CD4-positive, alpha-beta T cell treated with Interleukin-10 for 1 hour (primary cell): ENCODE data around the gene DCX.
A peak's percentile ranks its signal among the peaks of the same experiment; 100 is the strongest.

Experiments
- DNase-seq: peaks from one replicate; pipeline ENCODE4 v3.0.0-alpha.2; 2020

DCX gene

DNA sequence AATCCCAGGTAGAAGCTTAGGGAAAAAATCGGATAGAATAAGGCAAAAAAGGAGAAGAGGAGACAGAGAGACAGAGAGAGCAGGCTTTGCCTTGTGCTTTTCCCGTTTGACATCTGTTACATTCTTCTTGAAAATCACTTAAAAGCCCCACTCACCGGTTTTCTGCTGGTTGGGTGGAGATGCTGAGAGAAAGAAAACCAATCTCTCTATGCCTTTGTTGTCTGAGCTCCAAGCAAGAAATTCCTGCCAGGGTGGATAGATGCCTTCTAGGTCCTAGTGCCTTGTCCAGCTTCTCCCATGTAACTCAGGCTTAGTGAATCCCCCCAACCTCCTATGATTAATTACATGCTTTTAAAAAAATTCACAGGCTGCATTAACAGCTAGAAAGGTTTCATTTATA lies at the start of gene DCX:
Gene DCX, minus strand, starts transcription at position 210 of the 400 bp plus-strand sequence. CDS start 1,794 bp downstream, outside the sequence.
- no peak for DNase-seq

GRCh38 chrX:111460607-111461006 lies 48.6 kb upstream of the DCX start:
- no peak for DNase-seq

GRCh38 chrX:111447298-111447697 lies 35.3 kb upstream of the DCX start:
- no peak for DNase-seq

DNA sequence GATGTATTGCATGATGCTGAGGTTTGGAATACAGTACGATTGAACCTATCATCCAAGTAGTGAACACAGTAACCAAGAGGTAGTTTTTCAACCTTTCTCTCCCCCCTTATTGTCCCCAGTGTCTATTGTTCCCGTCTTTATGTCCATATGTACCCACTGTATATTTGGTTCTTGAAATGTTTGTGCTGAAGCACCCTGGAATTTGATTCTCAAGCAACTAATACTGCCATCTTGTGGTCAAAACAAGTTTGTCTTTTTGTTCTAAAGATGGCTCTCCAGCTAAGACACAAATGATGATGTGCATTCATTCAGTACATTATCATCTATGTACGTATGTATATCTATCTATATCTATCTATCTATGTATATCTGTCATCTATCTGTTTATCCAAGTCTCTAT lies 33.5 kb upstream of the DCX start:
- peak; percentile 26 for DNase-seq

- no peak for DNase-seq
Observed at GRCh38 chrX:111444881-111445280, 32.9 kb upstream of the DCX start.

DNA sequence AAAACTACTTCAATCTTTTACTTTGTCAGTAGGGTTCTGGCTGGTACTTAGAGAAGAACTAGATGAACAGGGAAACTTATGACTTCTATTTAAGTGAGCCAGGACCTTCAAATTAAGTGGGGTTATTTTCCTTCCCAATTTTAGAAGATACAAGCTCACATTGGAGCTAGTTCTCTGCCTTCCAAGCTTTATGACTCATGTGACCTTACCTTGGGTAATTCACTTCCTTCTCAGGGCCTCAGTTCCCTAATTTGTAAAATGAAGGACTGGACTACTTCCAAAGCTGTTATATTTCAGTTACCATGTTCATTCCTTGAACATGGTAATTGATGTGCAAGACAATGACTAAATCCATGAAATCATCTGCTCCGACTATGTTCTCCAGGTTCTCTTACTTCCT lies 32.0 kb upstream of the DCX start:
- DNase-seq, result no peak

DNA sequence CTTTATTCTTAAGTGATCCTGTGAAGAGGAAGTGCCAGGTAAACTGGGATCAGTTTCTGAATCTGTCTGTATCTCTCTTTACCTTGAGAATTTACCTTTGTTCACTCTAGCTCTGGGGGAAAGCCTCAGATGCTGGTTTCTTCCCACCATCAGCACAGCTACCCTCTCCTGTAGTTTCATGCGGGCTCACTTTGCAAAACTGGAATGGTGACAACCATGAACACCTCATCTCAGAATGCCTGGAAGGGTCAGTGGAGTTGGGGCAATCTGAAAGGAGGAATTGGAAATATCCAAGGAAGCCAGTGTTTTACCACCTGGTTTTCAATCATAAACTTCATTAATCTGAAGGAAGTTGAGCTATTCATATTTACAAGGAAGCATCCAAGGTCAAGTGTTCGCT lies 30.8 kb upstream of the DCX start:
- DNase-seq, result no peak

DNA sequence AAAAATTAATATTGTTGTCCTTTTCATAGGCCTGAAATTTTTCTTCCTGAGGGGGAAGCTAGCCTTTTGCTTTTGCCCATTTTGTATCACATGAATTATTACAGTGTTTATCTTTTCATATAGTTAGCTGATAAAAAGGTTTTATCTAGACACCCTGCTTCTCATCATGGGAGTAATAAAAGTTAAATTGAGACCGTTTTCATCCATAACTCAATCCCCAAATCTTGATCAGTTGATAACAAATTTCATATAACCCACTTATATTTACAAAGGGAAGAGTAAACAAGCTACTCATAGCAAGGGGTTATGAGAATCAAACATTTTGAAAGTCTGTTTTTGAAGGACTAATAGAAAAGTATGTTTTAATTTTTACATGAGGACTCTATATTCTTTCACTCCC lies 23.5 kb upstream of the DCX start:
- no peak for DNase-seq

DNA sequence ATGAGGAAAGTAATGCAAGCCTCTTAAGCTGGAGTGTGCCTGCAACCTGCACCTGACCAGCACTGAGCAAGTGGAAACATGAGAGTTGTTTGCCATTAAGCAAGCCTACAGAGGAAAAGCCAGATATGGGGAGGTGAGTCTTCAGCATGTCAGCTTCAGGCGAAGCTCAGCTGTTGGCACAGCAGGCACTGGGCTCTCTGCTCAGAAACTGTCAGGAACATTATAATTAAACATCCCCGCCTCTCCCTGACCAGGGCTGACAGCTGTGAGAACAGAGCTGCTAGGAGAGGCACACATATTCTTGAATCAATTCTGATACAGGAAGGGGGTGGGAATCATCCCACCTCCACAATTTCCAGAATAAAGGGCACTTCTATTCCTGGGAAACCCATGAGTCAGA lies 19.0 kb upstream of the DCX start:
- no peak for DNase-seq

DNA sequence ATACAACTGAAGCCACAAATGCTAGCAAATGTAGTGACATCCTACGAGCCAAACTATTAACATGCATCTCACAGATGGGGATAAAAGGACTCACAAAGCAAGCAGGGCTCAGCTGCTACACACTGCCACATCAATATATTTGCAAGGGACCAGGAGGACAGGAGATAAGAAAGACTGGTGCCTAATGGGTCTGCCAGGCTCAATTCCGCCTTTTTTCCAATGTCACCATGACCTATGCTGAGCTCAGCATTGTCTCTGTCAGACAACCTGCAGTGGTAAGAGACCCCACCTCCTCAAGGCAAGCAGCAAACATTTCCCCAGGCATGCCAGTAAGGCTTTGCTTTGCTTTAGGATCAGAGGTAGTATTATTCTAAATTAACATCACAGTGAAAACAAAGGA lies 435 bp downstream of the DCX start:
- DNase-seq, result no peak

GRCh38 chrX:111410590-111411078 lies 1.4 kb downstream of the DCX start:
- DNase-seq, result no peak

- no peak for DNase-seq
Observed at GRCh38 chrX:111409326-111409725, 2.7 kb downstream of the DCX start.

DNA sequence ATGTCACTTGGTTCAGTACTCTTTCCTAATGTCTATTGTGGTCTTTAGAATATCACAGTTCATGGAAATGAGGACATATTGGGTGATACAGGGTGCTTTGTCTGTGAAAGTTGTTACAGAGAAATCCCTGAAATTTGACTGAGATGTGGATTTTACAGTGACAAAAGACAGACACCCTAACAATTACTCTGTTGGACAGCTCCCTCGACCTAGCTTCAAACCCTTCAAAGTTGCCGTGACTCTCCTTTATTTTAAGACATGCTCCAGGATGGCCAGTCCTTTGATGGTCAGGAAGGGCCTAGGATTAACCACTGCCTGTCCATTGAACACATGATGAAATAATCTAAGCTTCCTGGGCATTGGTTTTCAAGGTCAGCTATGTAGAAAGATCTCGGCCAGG lies 4.0 kb downstream of the DCX start:
- DNase-seq, result no peak

- DNase-seq, result no peak
Observed at GRCh38 chrX:111402344-111402743, 9.6 kb downstream of the DCX start.

DNA sequence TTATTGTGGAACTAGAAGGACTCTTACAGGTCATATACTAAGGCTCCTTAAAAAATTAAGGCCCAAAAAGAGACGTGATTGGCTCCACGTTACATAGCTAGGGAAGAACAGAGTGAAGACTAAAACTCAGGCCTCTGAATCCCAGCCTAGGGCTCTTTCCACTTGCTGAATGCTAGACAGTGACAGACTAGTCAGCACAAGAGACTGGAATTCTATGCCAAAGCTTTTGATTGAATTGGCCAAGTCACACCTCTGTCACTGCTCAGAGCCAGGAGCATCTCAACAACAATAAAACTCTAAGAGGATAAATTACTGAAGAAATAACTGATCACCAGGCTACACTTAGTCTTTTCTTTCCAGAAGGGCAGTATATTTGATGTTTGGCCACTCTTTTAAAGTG lies 16.8 kb downstream of the DCX start:
- no peak for DNase-seq

DNA sequence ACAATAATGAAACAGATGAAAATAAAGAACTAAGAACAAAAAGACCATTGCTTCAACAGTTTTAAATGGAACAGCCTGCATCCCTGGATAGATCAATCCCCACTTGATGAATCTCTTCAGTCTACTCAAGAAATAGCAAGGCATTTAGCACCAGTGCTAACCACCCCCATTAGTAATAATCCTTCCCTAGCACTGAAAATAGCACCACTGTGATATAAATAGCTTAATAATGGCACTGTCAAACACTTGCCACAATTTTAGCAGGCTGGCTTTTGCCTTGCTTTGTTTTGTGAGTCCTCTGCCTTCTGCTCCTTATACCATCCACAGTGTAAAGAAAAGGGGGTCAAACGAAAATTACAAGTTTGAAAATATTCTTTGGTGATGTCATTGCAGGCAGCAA lies 17.4 kb downstream of the DCX start:
- DNase-seq, result no peak

GRCh38 chrX:111387470-111388070 lies 24.4 kb downstream of the DCX start:
- DNase-seq, result no peak

GRCh38 chrX:111386615-111387233 lies 25.3 kb downstream of the DCX start:
- no peak for DNase-seq

- no peak for DNase-seq
Observed at GRCh38 chrX:111386077-111386476, 25.9 kb downstream of the DCX start.

- DNase-seq, result no peak
Observed at GRCh38 chrX:111382277-111382676, 29.7 kb downstream of the DCX start.

- DNase-seq, result no peak
Observed at GRCh38 chrX:111376897-111377578, 35.0 kb downstream of the DCX start.

- no peak for DNase-seq
Observed at GRCh38 chrX:111376486-111376885, 35.5 kb downstream of the DCX start.

- DNase-seq, result no peak
Observed at GRCh38 chrX:111375747-111376146, 36.2 kb downstream of the DCX start.

- no peak for DNase-seq
Observed at GRCh38 chrX:111372086-111372485, 39.9 kb downstream of the DCX start.
